Left ventricle myocardium inferior (tissue), 1 donor: ENCODE data around the gene BMP2. TPM values are rescaled to one million over a fixed set of nuclear protein-coding genes. Genes with fewer than 3 reads are reported as not detected.

Source experiments
- DNase-seq: peaks from one replicate; pipeline ENCODE4 v3.0.0-alpha.2; 2020
- H3K27ac ChIP-seq: fragments of 200-600 bp; replicated peaks from 2 replicates; pipeline ENCODE4 v1.8.0; 2021
- H3K27me3 ChIP-seq: fragments of 200-600 bp; 2 replicates; pipeline ENCODE4 v1.8.0; 2021; ENCODE audit warnings: low read depth
- H3K36me3 ChIP-seq: fragments of 200-600 bp; 2 replicates; pipeline ENCODE4 v1.8.0; 2021
- H3K4me1 ChIP-seq: fragments of 200-600 bp; 2 replicates; pipeline ENCODE4 v1.8.0; 2021
- H3K4me3 ChIP-seq: fragments of 200-600 bp; 2 replicates; pipeline ENCODE4 v1.8.0; 2021; ENCODE audit warnings: mild to moderate bottlenecking, moderate library complexity
- H3K9me3 ChIP-seq: fragments of 200-600 bp; replicated peaks from 2 replicates; pipeline ENCODE4 v1.8.0; 2021
- CTCF ChIP-seq: fragments of 200-600 bp; IDR thresholded peaks from 2 replicates; pipeline ENCODE4 v1.8.0; 2021; ENCODE audit warnings: antibody characterized with exemption, mild to moderate bottlenecking, borderline replicate concordance
- intact Hi-C: fragments of 100-400 bp; cut with micrococcal nuclease; formaldehyde crosslinking; loops from one replicate; pipeline ENCODE4 v1.11.0; 2022
- total RNA-seq: library from RNA; stranded (reverse); fragmentation: NEBNext Ultra II Directional; extraction: Animal tissue kit (Norgen Biotek cat#: 25700); gene quantifications from one replicate; pipeline ENCODE4 v1.2.1, GENCODE V29; 2021
- donor health status: DM: no; HTN: yes; CAD: no; lungs with severe emphysema.

Gene BMP2
- total RNA-seq, 1 donor from 2014 or later = 2.4 TPM

GRCh38 chr20:6732001-6732447 is 35.5 kb upstream of the BMP2 start:
- Histone ChIP-seq H3K27me3 (no peaks in the 10 kb centered on the region), H3K4me1 (peaks cover 19% of the 10 kb centered on the region), H3K4me3 (no peak overlapping the region), H3K27ac (peak overlapping the region; percentile 77), H3K9me3 (peaks cover 5% of the 10 kb centered on the region), H3K36me3 (no peaks in the 10 kb centered on the region)
- peak; percentile 82 for DNase-seq
- intact Hi-C loops = no loop called here
- TF ChIP-seq CTCF = no peak

GRCh38 chr20:6732851-6733250 is 34.6 kb upstream of the BMP2 start:
- intact Hi-C loops = no loop called here
- Histone ChIP-seq H3K4me3 (no peak overlapping the region), H3K27ac (peak overlapping the region; percentile 77), H3K9me3 (peaks cover 5% of the 10 kb centered on the region), H3K4me1 (peaks cover 19% of the 10 kb centered on the region), H3K27me3 (no peaks in the 10 kb centered on the region), H3K36me3 (no peaks in the 10 kb centered on the region)
- TF ChIP-seq CTCF = no peak
- DNase-seq = no peak

GRCh38 chr20:6733965-6734364 is 33.5 kb upstream of the BMP2 start:
- H3K4me1 ChIP-seq = peaks cover 19% of the 10 kb centered on the region
- intact Hi-C loops = no loop called here
- H3K27ac ChIP-seq = no peak overlapping the region
- H3K27me3 ChIP-seq = no peaks in the 10 kb centered on the region
- H3K9me3 ChIP-seq = peaks cover 5% of the 10 kb centered on the region
- no peak for DNase-seq
- H3K36me3 ChIP-seq = no peaks in the 10 kb centered on the region
- H3K4me3 ChIP-seq = no peak overlapping the region
- no peak for TF ChIP-seq CTCF

- H3K4me1 ChIP-seq = peaks cover 16% of the 10 kb centered on the region
- H3K9me3 ChIP-seq = peaks cover 5% of the 10 kb centered on the region
- intact Hi-C loops = no loop called here
- no peaks in the 10 kb centered on the region for H3K27me3 ChIP-seq
- DNase-seq = peak; percentile 33
- H3K27ac ChIP-seq = peak overlapping the region; percentile 79
- no peak for TF ChIP-seq CTCF
- H3K4me3 ChIP-seq = no peak overlapping the region
- no peaks in the 10 kb centered on the region for H3K36me3 ChIP-seq
These were observed 31.3 kb upstream of the BMP2 start for GRCh38 chr20:6735942-6736845.

- DNase-seq = no peak
These were observed 28.1 kb upstream of the BMP2 start for GRCh38 chr20:6739406-6739805.

More at GRCh38 chr20:6739406-6739805, 28.1 kb upstream of the BMP2 start:
- peaks cover 12% of the 10 kb centered on the region for H3K4me1 ChIP-seq
- H3K4me3 ChIP-seq = no peak overlapping the region
- H3K27me3 ChIP-seq = no peaks in the 10 kb centered on the region
- peak overlapping the region; percentile 41 for H3K27ac ChIP-seq
- intact Hi-C loops = no loop called here
- no peak for TF ChIP-seq CTCF
- peaks cover 5% of the 10 kb centered on the region for H3K9me3 ChIP-seq
- H3K36me3 ChIP-seq = no peaks in the 10 kb centered on the region
